Endothelial cell of umbilical vein (primary cell): ENCODE measurements around the gene KRTAP10-7. TPM values are rescaled to one million over a fixed set of nuclear protein-coding genes. Genes with fewer than 3 reads are reported as not detected.

Experiments used
- BruUV-seq: library from RNA; stranded (reverse); fragments of 400-500 nt; replicated peaks from 2 replicates; lab custom pipeline; 2021; lab: Mats Ljungman, UMichigan
- CTCF ChIA-PET: fragments of 300-600, 350-600 bp; sonication (Branson Sonifier 250); formaldehyde crosslinking; loops from one replicate; lab custom pipeline; 2021; ENCODE audit warnings: antibody characterized with exemption, inconsistent platforms; lab: Charles Lee
- POLR2A ChIA-PET: fragments of 300-600, 350-600 bp; sonication (Branson Sonifier 250); formaldehyde crosslinking; loops from one replicate; lab custom pipeline; 2021; ENCODE audit warnings: antibody characterized with exemption, inconsistent platforms; lab: Charles Lee
- DNase-seq: peaks from one replicate; pipeline ENCODE4 v3.0.0-alpha.2; 2011; ENCODE audit warnings: low read depth, low spot score
- FAIRE-seq: peaks from 2 replicates; lab custom pipeline; 2011; peaks lifted over from hg19 to GRCh38; lab: Jason Lieb, UNC
- H2AFZ ChIP-seq: 2 replicates; pipeline ENCODE4 v1.6.0; 2012; ENCODE audit warnings: low read depth, low read length, control low read depth, inconsistent platforms
- H3K27ac ChIP-seq: 2 replicates; pipeline ENCODE4 v1.5.1; 2011; ENCODE audit warnings: low read depth, mild to moderate bottlenecking, control low read depth, low read length, moderate library complexity; ENCODE audit not compliant: insufficient read depth
- H3K27me3 ChIP-seq, 2 experiments: 2 replicates each; pipeline versions ENCODE4 v1.6.0 to v1.6.1; 2011; ENCODE audit warnings: low read length in 2 of 2, mixed read lengths in 1 of 2; ENCODE audit not compliant: control insufficient read depth in 2 of 2, insufficient read depth in 2 of 2
- H3K36me3 ChIP-seq, 2 experiments: 2 replicates in 1 of 2; 3 replicates in 1 of 2; pipeline ENCODE4 v1.5.1; 2011; ENCODE audit warnings: low read length in 2 of 2, mild to moderate bottlenecking in 1 of 2, moderate library complexity in 1 of 2; ENCODE audit not compliant: control insufficient read depth in 2 of 2, insufficient read depth in 2 of 2; ENCODE audit errors: extremely low read depth in 1 of 2
- H3K4me1 ChIP-seq: 3 replicates; pipeline ENCODE4 v1.5.1; 2011; ENCODE audit warnings: mild to moderate bottlenecking, low read length; ENCODE audit not compliant: control insufficient read depth, insufficient read depth; ENCODE audit errors: extremely low read depth
- H3K4me2 ChIP-seq: 2 replicates; pipeline ENCODE4 v1.6.1; 2011; ENCODE audit warnings: low read length, control low read depth, mixed read lengths; ENCODE audit not compliant: insufficient read depth
- H3K4me3 ChIP-seq, 3 experiments: fragments of 200-600 bp in 1 of 3; sonication (generic), shearing (Covaris generic) in 1 of 3; replicated peaks in 1 of 3; 2 replicates each; pipeline ENCODE4 v1.5.1; 2011 to 2016; ENCODE audit warnings: control low read depth in 3 of 3, low read length in 3 of 3, mild to moderate bottlenecking in 2 of 3, inconsistent platforms in 1 of 3, low read depth in 1 of 3, moderate library complexity in 1 of 3; ENCODE audit not compliant: insufficient read depth in 1 of 3
- H3K79me2 ChIP-seq: 2 replicates; pipeline ENCODE4 v1.6.0; 2012; ENCODE audit warnings: low read length, inconsistent platforms; ENCODE audit not compliant: control insufficient read depth, insufficient read depth
- H3K9ac ChIP-seq: replicated peaks from 2 replicates; pipeline ENCODE3; 2011; ENCODE audit warnings: low read length, control low read depth; ENCODE audit not compliant: insufficient read depth; ENCODE audit errors: extremely low read depth
- H3K9me1 ChIP-seq: replicated peaks from 3 replicates; pipeline ENCODE4 v1.6.0; 2011; ENCODE audit warnings: mild to moderate bottlenecking, low read length; ENCODE audit not compliant: control insufficient read depth, insufficient read depth; ENCODE audit errors: extremely low read depth
- H3K9me3 ChIP-seq: replicated peaks from 2 replicates; pipeline ENCODE4 v1.5.1; 2012; ENCODE audit warnings: low read length, inconsistent platforms; ENCODE audit not compliant: control insufficient read depth, insufficient read depth
- H4K20me1 ChIP-seq: replicated peaks from 2 replicates; pipeline ENCODE3; 2011; ENCODE audit warnings: mild to moderate bottlenecking, low read length; ENCODE audit not compliant: control insufficient read depth, insufficient read depth; ENCODE audit errors: extremely low read depth
- EZH2 ChIP-seq: IDR thresholded peaks from 2 replicates; pipeline ENCODE4 v1.6.1; 2012; ENCODE audit warnings: borderline replicate concordance, low read depth, mild to moderate bottlenecking, moderate library complexity, low read length, inconsistent platforms; ENCODE audit not compliant: severe bottlenecking
- FOS ChIP-seq: IDR thresholded peaks from 2 replicates; pipeline ENCODE4 v1.6.1; 2011; ENCODE audit warnings: mild to moderate bottlenecking, low read length, moderate library complexity, borderline replicate concordance; ENCODE audit not compliant: insufficient read depth
- GATA2 ChIP-seq: IDR thresholded peaks from 2 replicates; pipeline ENCODE4 v1.7.0; 2011; ENCODE audit warnings: low read depth, mild to moderate bottlenecking, moderate library complexity, mixed read lengths, low read length; ENCODE audit not compliant: insufficient read length, insufficient read depth
- JUN ChIP-seq: IDR thresholded peaks from 2 replicates; pipeline ENCODE4 v1.6.1; 2011; ENCODE audit warnings: borderline replicate concordance, low read depth; ENCODE audit not compliant: insufficient read length, insufficient read depth
- MYC ChIP-seq: IDR thresholded peaks from one replicate; pipeline ENCODE4 v1.6.1; 2011; ENCODE audit warnings: mild to moderate bottlenecking, low read depth, low read length
- POLR2A ChIP-seq: IDR thresholded peaks from 2 replicates; pipeline ENCODE4 v1.6.1; 2012; ENCODE audit warnings: low read depth, mild to moderate bottlenecking, control low read depth, low read length
- POLR2AphosphoS5 ChIP-seq: IDR thresholded peaks from 2 replicates; pipeline ENCODE4 v1.6.1; 2012; ENCODE audit warnings: low read depth, mild to moderate bottlenecking, control low read depth, low read length, moderate library complexity; ENCODE audit not compliant: insufficient read depth
- dilution Hi-C: fragments of 300-500 bp; cut with MboI; formaldehyde crosslinking; loops from one replicate; pipeline ENCODE4 v1.15.0; 2019; ENCODE audit warnings: low sequenced_read_pairs; ENCODE audit not compliant: extremely low pct_ligation_motif_present
- intact Hi-C: fragments of 100-400 bp; cut with micrococcal nuclease; formaldehyde crosslinking; loops from one replicate; pipeline ENCODE4 v1.10.0; 2022
- polyA plus RNA-seq, 4 experiments: library from polyadenylated mRNA; depleted of rRNA in 3 of 4; stranded (reverse) in 3 of 4; unstranded in 1 of 4; fragments of >200 nt; gene quantifications; 2 replicates each; pipeline versions ENCODE4 v1.2.1 to v1.2.3, GENCODE V29; 2011 to 2012; ENCODE audit warnings: missing spikeins in 1 of 4
- total RNA-seq: library from RNA; stranded (reverse); gene quantifications from 2 replicates; pipeline ENCODE4 v1.2.3, GENCODE V29; 2021
- TF ChIP-seq, protein P1 (sequence below), 2 donors: IDR thresholded peaks; 1 replicate in 1 of 2; 2 replicates in 1 of 2; pipeline ENCODE4 v1.5.1; 2011; ENCODE audit warnings: low read length in 2 of 2, mild to moderate bottlenecking in 2 of 2, moderate library complexity in 2 of 2, control low read depth in 1 of 2, inconsistent platforms in 1 of 2, low read depth in 1 of 2; ENCODE audit not compliant: insufficient read depth in 1 of 2; ENCODE audit errors: extremely low read depth in 1 of 2
- TF ChIP-seq, protein P2 (sequence below): IDR thresholded peaks from 2 replicates; pipeline ENCODE4 v1.6.1; 2011; ENCODE audit not compliant: insufficient read depth, insufficient read length

KRTAP10-7 gene
- total and polyA plus RNA-seq, 2 donors (not counting 3 experiments of a cell fraction or from before 2014, with no cell fraction given) = not detected

DNA sequence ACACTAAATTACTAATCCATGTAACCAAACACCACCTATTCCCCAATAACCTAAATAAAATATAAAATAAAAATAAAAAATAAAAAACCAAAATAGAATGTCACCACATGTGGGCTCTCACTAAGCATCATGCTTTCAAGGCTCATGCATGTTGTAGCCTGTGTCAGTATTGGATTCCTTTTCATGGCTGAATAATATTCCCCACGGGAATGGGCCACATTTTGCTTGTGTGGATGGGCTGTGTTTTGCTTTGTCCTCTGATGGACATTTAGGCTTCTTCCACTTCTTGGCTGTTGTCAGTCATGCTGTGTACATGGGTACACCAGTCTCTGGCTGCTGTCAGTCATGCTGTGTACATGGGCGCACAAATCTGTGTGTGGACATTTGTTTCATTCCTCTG is 11.3 kb upstream of the KRTAP10-7 start:
- Histone ChIP-seq H3K27me3 (peaks cover 3 to 6% of the 10 kb centered on the region in 2 experiments), H3K79me2 (no peaks in the 10 kb centered on the region), H3K4me3 (no peak overlapping the region), H3K9me3 (no peaks in the 10 kb centered on the region), H3K4me1 (no peaks in the 10 kb centered on the region), H3K36me3 (no peaks in the 10 kb centered on the region), H3K27ac (no peak overlapping the region), H3K4me2 (no peak overlapping the region), H3K9me1 (no peaks in the 10 kb centered on the region), H3K9ac (no peak overlapping the region), H2AFZ (no peak overlapping the region), H4K20me1 (no peaks in the 10 kb centered on the region)
- FAIRE-seq (no peak), DNase-seq (no peak)
- TF ChIP-seq MYC (no peak), FOS (no peak), GATA2 (no peak), POLR2AphosphoS5 (no peak), JUN (no peak), EZH2 (no peak), POLR2A (no peak)
- TF ChIP-seq, protein P1, sequence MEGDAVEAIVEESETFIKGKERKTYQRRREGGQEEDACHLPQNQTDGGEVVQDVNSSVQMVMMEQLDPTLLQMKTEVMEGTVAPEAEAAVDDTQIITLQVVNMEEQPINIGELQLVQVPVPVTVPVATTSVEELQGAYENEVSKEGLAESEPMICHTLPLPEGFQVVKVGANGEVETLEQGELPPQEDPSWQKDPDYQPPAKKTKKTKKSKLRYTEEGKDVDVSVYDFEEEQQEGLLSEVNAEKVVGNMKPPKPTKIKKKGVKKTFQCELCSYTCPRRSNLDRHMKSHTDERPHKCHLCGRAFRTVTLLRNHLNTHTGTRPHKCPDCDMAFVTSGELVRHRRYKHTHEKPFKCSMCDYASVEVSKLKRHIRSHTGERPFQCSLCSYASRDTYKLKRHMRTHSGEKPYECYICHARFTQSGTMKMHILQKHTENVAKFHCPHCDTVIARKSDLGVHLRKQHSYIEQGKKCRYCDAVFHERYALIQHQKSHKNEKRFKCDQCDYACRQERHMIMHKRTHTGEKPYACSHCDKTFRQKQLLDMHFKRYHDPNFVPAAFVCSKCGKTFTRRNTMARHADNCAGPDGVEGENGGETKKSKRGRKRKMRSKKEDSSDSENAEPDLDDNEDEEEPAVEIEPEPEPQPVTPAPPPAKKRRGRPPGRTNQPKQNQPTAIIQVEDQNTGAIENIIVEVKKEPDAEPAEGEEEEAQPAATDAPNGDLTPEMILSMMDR (IDR thresholded peaks at IDR 0.05; ENCODE audit: extremely low read depth in 1 of 2, insufficient read depth in 1 of 2, low read depth in 1 of 2, low read length in 2 of 2) = no peak
- TF ChIP-seq, protein P2, sequence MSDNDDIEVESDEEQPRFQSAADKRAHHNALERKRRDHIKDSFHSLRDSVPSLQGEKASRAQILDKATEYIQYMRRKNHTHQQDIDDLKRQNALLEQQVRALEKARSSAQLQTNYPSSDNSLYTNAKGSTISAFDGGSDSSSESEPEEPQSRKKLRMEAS = no peak
- intact Hi-C loops = no loop called here
- dilution Hi-C loops = no loop called here
- no TSS peak for BruUV-seq
- POLR2A ChIA-PET = no interaction called here
- CTCF ChIA-PET = no interaction called here
